Pancreas (tissue), 10 donors: ENCODE results near the gene SIGLEC8. TPM values are rescaled to one million over a fixed set of nuclear protein-coding genes. Genes with fewer than 3 reads are reported as not detected.

Experiments
- ATAC-seq, 4 donors: fragments of 200-7000 bp; cut with Tn5 transposase; one replicate each; pipeline versions ENCODE4 v1.8.0 to v1.9.1; 2020; ENCODE audit warnings: mild to moderate bottlenecking in 4 of 4, moderate library complexity in 4 of 4
- DNase-seq, 6 donors: peaks; one replicate each; pipeline ENCODE4 v3.0.0-alpha.2; 2020
- FAIRE-seq: peaks from 2 replicates; lab custom pipeline; 2012; peaks lifted over from hg19 to GRCh38; lab: Jason Lieb, UNC
- H3K27ac ChIP-seq, 4 donors: fragments of 200-600 bp; sonication (generic); 1 replicate in 3 of 4; 2 replicates in 1 of 4; pipeline versions ENCODE4 v1.5.0 to v1.8.0; 2020
- H3K27me3 ChIP-seq, 4 donors: fragments of 200-600 bp; one replicate each; pipeline ENCODE4 v1.8.0; 2021
- H3K36me3 ChIP-seq, 3 donors: fragments of 200-600 bp; sonication (generic) in 1 of 3; one replicate each; pipeline versions ENCODE4 v1.5.0 to v1.8.0; 2020 to 2021
- H3K4me1 ChIP-seq, 3 donors: fragments of 200-600 bp; one replicate each; pipeline ENCODE4 v1.8.0; 2021
- H3K4me3 ChIP-seq, 4 donors: fragments of 200-600 bp; sonication (generic) in 2 of 4; one replicate each; pipeline versions ENCODE4 v1.5.0 to v1.8.0; 2020 to 2021
- H3K9me3 ChIP-seq, 4 donors: fragments of 200-600 bp; one replicate each; pipeline ENCODE4 v1.8.0; 2021
- CTCF ChIP-seq, 4 donors: fragments of 200-600 bp; sonication (generic) in 3 of 4; IDR thresholded peaks; one replicate each; pipeline versions ENCODE4 v1.5.0 to v1.8.0; 2021; ENCODE audit warnings: antibody characterized with exemption in 4 of 4
- WGBS, 2 donors: extraction: QIAGEN DNeasy Blood & Tissue Kit; methylation state at CpG; one replicate each; pipeline ENCODE4 v1.1.7; 2013; 5-methylcytosine and 5-hydroxymethylcytosine counted together
- intact Hi-C, 3 donors: fragments of 100-400 bp; cut with DNase I; formaldehyde crosslinking; loops; one replicate each; pipeline versions ENCODE4 v1.11.1 to v1.14.2; 2022
- polyA plus RNA-seq, 2 donors: library from polyadenylated mRNA; stranded (reverse); fragments of 200-250 nt; gene quantifications; one replicate each; pipeline ENCODE4 v1.2.3, GENCODE V29; 2013
- total RNA-seq, 6 donors: library from RNA; stranded (reverse); fragmentation: NEBNext Ultra II Directional in 4 of 6; extraction: Animal tissue kit (Norgen Biotek cat#: 25700) in 4 of 6; gene quantifications; one replicate each; pipeline versions ENCODE4 v1.2.1 to v1.2.4, GENCODE V29; 2021 to 2023
- donor health status: healthy with polysubstance abuse.
- donor health status: DM: no; HTN: no; CAD: no; lungs with moderate emphysema.
- donor health status: DM: no; HTN: no; CAD: no.
- donor health status: control.
- donor health status: control.
- donor health status: Bipolar disorder and iron deficiency.
- donor health status: DM: yes; HTN: yes; CAD: no.
- donor health status: DM: no; HTN: no; CAD: no.
- donor health status: DM: no; HTN: no; CAD: no.
- donor health status: DM: yes; HTN: yes; CAD: no.

SIGLEC8 gene
- total and polyA plus RNA-seq, 8 donors = 0.07 to 3.8 (median 0.20) TPM; not detected in 2

DNA sequence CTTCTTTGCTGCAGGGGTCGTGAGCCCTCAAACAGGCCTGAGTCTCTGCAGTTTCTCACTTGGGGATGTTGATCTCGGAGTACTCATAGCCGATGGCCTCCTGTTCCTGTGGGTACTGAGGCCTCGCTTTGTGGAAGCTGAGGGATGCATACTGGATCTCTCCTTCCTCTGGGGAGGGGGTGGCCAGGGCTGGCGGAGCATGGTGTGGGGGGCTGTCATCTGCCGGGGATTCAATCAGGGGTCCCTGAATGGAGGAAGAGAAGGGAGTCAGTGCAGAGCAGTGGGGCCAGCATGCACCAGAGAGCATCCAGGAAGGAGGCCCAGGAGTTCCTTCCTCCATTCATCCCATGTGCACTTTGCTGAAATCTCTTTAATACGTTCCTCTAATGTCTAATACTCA lies 33.3 kb upstream of the SIGLEC8 start:
- H3K9me3 ChIP-seq = no peaks in the 10 kb centered on the region
- WGBS, 2 donors = 48 to 60% methylated on average over 7 of the region's 7 CpGs
- no peaks in the 10 kb centered on the region for H3K27me3 ChIP-seq
- FAIRE-seq = no peak
- no peak for ATAC-seq
- H3K4me1 ChIP-seq = no peaks in the 10 kb centered on the region
- no peak for DNase-seq
- H3K36me3 ChIP-seq = no peaks in the 10 kb centered on the region
- no peak overlapping the region for H3K27ac ChIP-seq
- H3K4me3 ChIP-seq = no peak overlapping the region
- no peak for TF ChIP-seq CTCF (IDR thresholded peaks at IDR 0.05)
- intact Hi-C loops = no loop called here

DNA sequence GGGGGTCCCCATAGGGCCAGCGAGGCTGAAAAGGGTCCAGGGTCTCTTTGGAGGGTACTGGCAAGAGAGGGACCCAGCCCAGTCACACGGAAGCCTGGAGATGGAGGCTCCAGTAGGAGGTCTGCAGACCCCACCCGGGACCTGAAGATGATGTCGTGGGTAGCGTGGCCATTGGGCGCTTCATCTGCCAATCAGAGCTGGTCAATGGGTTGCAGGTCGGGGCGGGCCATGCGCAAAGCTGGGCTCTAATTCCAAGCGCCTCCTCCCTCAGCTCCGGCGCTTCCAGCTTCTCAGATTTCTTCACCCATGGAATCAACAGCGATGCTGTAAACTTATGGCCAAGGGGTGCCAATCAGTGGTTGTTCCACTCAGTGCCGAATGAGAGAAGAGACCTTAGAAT lies 32.4 kb upstream of the SIGLEC8 start:
- Histone ChIP-seq H3K4me3 (no peak overlapping the region), H3K36me3 (no peaks in the 10 kb centered on the region), H3K27ac (no peak overlapping the region), H3K9me3 (no peaks in the 10 kb centered on the region), H3K4me1 (no peaks in the 10 kb centered on the region), H3K27me3 (no peaks in the 10 kb centered on the region)
- no peak for TF ChIP-seq CTCF (IDR thresholded peaks at IDR 0.05)
- intact Hi-C loops = no loop called here
- no peak for DNase-seq
- WGBS, 2 donors = 39 to 45% methylated on average over 14 of the region's 14 CpGs
- no peak for ATAC-seq
- FAIRE-seq = no peak

- WGBS, 2 donors = 18 to 26% methylated on average over 2 of the region's 2 CpGs
- DNase-seq (no peak), FAIRE-seq (no peak), ATAC-seq (no peak)
- Histone ChIP-seq H3K27ac (no peak overlapping the region), H3K9me3 (no peaks in the 10 kb centered on the region), H3K36me3 (no peaks in the 10 kb centered on the region), H3K4me1 (no peaks in the 10 kb centered on the region), H3K4me3 (no peak overlapping the region), H3K27me3 (no peaks in the 10 kb centered on the region)
- TF ChIP-seq CTCF (IDR thresholded peaks at IDR 0.05) = no peak
- intact Hi-C loops = no loop called here
Measured at GRCh38 chr19:51489113-51489512, 30.9 kb upstream of the SIGLEC8 start.

DNA sequence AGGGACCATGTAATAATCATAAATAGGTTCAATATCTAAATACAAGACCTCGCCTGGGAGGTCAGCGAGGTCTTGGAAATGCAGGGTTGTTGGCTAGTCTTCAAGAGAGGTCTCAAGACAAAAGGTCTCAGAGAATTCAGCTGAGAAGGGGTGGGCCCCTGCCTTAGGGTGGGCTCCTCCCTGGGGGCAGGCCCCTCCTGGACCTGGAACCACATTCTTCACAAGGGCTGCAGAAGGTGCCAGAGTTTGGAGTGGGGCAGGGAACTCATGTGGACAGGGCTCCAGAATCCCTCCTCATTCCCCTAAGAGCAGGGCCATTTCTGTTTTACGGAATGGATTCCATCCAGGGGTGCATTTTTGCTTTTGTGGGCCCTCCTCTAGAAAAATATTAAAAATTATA lies 30.2 kb upstream of the SIGLEC8 start:
- ATAC-seq (no peak), DNase-seq (no peak), FAIRE-seq (no peak)
- TF ChIP-seq CTCF (IDR thresholded peaks at IDR 0.05) = no peak
- WGBS, 2 donors = 49 to 57% methylated on average over 3 of the region's 3 CpGs
- intact Hi-C loops = no loop called here
- H3K27me3 ChIP-seq = no peaks in the 10 kb centered on the region
- H3K9me3 ChIP-seq = no peaks in the 10 kb centered on the region
- H3K4me3 ChIP-seq = no peak overlapping the region
- no peak overlapping the region for H3K27ac ChIP-seq
- no peaks in the 10 kb centered on the region for H3K36me3 ChIP-seq
- H3K4me1 ChIP-seq = no peaks in the 10 kb centered on the region

DNA sequence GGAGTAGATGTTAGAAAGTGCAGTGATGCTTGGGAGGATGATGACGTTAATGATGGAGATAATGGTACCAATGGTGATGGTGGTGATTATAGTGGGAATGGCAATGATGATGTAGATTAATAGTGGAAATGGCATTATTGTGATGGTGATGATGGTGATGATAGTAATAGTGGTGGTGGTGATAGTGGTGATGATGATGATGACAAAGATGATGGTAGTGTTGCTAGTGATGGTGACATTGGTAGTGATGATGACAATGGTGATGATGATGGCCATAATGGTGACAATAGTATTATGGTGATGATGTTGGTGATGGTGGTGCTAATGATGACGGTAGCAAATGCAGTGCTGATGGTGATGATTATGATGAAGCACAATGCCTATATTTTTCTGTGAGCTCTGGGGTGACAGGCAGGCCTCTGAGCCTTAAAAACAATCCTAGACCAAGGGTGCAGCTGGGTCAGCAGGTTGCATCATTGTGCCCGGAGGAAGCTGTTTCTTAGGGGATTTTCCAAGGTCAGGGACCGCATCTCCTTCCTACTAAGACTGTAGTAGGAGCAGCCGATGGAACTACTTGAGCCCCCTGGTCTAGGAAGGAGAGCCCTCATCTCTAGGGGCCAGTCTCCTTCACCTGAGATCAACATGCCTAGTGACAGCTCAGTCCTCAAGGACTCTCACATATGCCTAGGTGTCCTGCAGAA lies 27.9 kb upstream of the SIGLEC8 start:
- TF ChIP-seq CTCF (IDR thresholded peaks at IDR 0.05) = no peak
- no peak for FAIRE-seq
- intact Hi-C loops = no loop called here
- no peak for ATAC-seq
- no peaks in the 10 kb centered on the region for H3K4me1 ChIP-seq
- 60 to 78% methylated on average over 5 of the region's 5 CpGs for WGBS, 2 donors
- no peaks in the 10 kb centered on the region for H3K36me3 ChIP-seq
- H3K9me3 ChIP-seq = no peaks in the 10 kb centered on the region
- DNase-seq = no peak
- no peaks in the 10 kb centered on the region for H3K27me3 ChIP-seq
- H3K4me3 ChIP-seq = no peak overlapping the region
- no peak overlapping the region for H3K27ac ChIP-seq
